IMR-90 (cell line): ENCODE results near the gene UBE2E2.

Experiments used
- BHLHE40 ChIP-seq: fragments of 150-350 bp; IDR thresholded peaks from 2 replicates; pipeline ENCODE4 v1.6.1; 2016; ENCODE audit warnings: mild to moderate bottlenecking, low read depth, low read length
- FOS ChIP-seq: fragments of 150-350 bp; IDR thresholded peaks from 2 replicates; pipeline ENCODE4 v1.6.1; 2016; ENCODE audit warnings: low read depth, low read length
- MXI1 ChIP-seq: IDR thresholded peaks from 2 replicates; pipeline ENCODE4 v1.6.1; 2012; ENCODE audit warnings: low read depth, mild to moderate bottlenecking, low read length, moderate library complexity, borderline replicate concordance
- POLR2A ChIP-seq: IDR thresholded peaks from 2 replicates; pipeline ENCODE4 v1.6.1; 2012; ENCODE audit warnings: mild to moderate bottlenecking, low read depth, low read length
- RAD21 ChIP-seq: IDR thresholded peaks from 2 replicates; pipeline ENCODE4 v1.6.1; 2012; ENCODE audit warnings: low read length, improper control_type of control experiment
- TF ChIP-seq, protein P1 (sequence below): conservative IDR thresholded peaks from 2 replicates; pipeline ENCODE4 v1.5.1; 2012; ENCODE audit warnings: mild to moderate bottlenecking, low read depth, low read length, improper control_type of control experiment

GRCh38 chr3:23254282-23254681 is 51.2 kb downstream of the UBE2E2 start:
- TF ChIP-seq, protein P1, sequence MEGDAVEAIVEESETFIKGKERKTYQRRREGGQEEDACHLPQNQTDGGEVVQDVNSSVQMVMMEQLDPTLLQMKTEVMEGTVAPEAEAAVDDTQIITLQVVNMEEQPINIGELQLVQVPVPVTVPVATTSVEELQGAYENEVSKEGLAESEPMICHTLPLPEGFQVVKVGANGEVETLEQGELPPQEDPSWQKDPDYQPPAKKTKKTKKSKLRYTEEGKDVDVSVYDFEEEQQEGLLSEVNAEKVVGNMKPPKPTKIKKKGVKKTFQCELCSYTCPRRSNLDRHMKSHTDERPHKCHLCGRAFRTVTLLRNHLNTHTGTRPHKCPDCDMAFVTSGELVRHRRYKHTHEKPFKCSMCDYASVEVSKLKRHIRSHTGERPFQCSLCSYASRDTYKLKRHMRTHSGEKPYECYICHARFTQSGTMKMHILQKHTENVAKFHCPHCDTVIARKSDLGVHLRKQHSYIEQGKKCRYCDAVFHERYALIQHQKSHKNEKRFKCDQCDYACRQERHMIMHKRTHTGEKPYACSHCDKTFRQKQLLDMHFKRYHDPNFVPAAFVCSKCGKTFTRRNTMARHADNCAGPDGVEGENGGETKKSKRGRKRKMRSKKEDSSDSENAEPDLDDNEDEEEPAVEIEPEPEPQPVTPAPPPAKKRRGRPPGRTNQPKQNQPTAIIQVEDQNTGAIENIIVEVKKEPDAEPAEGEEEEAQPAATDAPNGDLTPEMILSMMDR: no peak
- TF ChIP-seq FOS (no peak), RAD21 (no peak), POLR2A (no peak), MXI1 (no peak), BHLHE40 (no peak)
